ENCODE data around the gene RNF212B. TPM values are rescaled to one million over a fixed set of nuclear protein-coding genes. Genes with fewer than 3 reads are reported as not detected.
"Not testable (repeated sequence)": the region's sequence is repeated elsewhere in the genome, so short reads cannot be mapped to it uniquely, and the experiment has no call there.

Gene RNF212B
- total RNA-seq, 1 experiment from 2014 or later = not detected

DNA sequence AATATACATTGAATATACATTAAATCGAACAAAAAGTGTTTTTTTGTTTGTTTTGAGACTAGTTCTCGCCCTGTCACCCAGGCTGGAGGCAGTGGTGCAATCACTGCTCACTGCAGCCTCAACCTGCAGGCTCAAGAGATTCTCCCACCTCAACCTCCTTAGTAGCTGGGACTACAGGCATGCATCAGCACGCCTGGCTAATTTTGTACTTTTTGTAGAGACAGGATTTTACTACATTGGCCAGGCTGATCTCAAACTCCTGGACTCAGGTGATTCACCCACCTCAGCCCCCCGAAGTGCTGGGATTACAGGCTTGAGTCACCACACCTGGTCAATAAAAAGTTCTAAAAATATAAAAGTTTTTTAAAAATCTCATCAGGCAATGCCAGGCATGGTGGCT is 10.2 kb upstream of the RNF212B start:
- no peak for DNase-seq (ENCODE audit: low read depth, low spot score)

DNA sequence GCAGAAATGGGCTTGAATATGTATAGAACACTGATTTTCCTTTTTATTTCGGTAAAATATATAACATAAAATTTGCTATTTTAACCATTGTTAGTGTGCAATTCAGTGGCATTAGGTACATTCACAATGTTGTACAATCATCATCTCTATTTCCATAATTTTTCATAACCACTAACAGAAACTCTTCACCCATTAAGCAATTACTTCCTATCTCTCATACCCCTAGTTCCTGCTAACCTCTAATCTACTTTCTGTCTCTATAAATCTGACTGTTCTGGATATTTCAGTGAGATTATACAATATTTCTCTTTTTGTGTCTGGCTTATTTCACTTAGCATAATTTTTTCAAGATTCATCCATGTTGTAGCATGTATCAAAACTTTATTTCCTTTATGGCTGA is 8.9 kb upstream of the RNF212B start:
- H3K4me1 ChIP-seq (ENCODE audit: control insufficient read depth, insufficient read depth, low read length) = no peaks in the 10 kb centered on the region
- H3K36me3 ChIP-seq (ENCODE audit: control insufficient read depth, insufficient read depth, low read length) = no peaks in the 10 kb centered on the region
- ATAC-seq (no peak), DNase-seq (ENCODE audit: low read depth, low spot score) (no peak)
- intact Hi-C loops (cut with micrococcal nuclease; ENCODE audit: unreplicated experiment) = no loop called here
- H3K4me3 ChIP-seq (ENCODE audit: low read depth in 2 of 2, low read length in 2 of 2) = no peak overlapping the region
- no peaks in the 10 kb centered on the region for H3K9me3 ChIP-seq (ENCODE audit: control insufficient read depth, insufficient read depth, low read depth, low read length)
- no peak overlapping the region for H3K27ac ChIP-seq (ENCODE audit: low read length)
- in situ Hi-C loops (cut with HindIII; ENCODE audit: low pct_unique_long_range_greater_than_20kb, low sequenced_read_pairs) = no loop called here
- ChIA-PET POLR2A (no interaction called here), CTCF (no interaction called here)
- H3K27me3 ChIP-seq (ENCODE audit: control insufficient read depth, insufficient read depth, low read length) = no peaks in the 10 kb centered on the region
- BruUV-seq (replicated peaks) = no TSS peak
- TF ChIP-seq POLR2AphosphoS5 (IDR thresholded peaks at IDR 0.05; ENCODE audit: low read depth, low read length) = no peak
- TF ChIP-seq TCF7L2 (IDR thresholded peaks at IDR 0.05; ENCODE audit: low read depth, low read length) = no peak
- TF ChIP-seq SIN3A (IDR thresholded peaks at IDR 0.05; ENCODE audit: borderline replicate concordance, insufficient read depth, low read depth, low read length) = no peak
- TF ChIP-seq, protein P1, sequence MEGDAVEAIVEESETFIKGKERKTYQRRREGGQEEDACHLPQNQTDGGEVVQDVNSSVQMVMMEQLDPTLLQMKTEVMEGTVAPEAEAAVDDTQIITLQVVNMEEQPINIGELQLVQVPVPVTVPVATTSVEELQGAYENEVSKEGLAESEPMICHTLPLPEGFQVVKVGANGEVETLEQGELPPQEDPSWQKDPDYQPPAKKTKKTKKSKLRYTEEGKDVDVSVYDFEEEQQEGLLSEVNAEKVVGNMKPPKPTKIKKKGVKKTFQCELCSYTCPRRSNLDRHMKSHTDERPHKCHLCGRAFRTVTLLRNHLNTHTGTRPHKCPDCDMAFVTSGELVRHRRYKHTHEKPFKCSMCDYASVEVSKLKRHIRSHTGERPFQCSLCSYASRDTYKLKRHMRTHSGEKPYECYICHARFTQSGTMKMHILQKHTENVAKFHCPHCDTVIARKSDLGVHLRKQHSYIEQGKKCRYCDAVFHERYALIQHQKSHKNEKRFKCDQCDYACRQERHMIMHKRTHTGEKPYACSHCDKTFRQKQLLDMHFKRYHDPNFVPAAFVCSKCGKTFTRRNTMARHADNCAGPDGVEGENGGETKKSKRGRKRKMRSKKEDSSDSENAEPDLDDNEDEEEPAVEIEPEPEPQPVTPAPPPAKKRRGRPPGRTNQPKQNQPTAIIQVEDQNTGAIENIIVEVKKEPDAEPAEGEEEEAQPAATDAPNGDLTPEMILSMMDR (IDR thresholded peaks at IDR 0.05) = no peak
- TF ChIP-seq, protein P2, sequence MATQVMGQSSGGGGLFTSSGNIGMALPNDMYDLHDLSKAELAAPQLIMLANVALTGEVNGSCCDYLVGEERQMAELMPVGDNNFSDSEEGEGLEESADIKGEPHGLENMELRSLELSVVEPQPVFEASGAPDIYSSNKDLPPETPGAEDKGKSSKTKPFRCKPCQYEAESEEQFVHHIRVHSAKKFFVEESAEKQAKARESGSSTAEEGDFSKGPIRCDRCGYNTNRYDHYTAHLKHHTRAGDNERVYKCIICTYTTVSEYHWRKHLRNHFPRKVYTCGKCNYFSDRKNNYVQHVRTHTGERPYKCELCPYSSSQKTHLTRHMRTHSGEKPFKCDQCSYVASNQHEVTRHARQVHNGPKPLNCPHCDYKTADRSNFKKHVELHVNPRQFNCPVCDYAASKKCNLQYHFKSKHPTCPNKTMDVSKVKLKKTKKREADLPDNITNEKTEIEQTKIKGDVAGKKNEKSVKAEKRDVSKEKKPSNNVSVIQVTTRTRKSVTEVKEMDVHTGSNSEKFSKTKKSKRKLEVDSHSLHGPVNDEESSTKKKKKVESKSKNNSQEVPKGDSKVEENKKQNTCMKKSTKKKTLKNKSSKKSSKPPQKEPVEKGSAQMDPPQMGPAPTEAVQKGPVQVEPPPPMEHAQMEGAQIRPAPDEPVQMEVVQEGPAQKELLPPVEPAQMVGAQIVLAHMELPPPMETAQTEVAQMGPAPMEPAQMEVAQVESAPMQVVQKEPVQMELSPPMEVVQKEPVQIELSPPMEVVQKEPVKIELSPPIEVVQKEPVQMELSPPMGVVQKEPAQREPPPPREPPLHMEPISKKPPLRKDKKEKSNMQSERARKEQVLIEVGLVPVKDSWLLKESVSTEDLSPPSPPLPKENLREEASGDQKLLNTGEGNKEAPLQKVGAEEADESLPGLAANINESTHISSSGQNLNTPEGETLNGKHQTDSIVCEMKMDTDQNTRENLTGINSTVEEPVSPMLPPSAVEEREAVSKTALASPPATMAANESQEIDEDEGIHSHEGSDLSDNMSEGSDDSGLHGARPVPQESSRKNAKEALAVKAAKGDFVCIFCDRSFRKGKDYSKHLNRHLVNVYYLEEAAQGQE (IDR thresholded peaks at IDR 0.05; ENCODE audit: insufficient read depth in 1 of 2, low read depth in 2 of 2, low read length in 1 of 2) = no peak

More for the DNA sequence above, 10.2 kb upstream of the RNF212B start:
- in situ Hi-C loops (cut with HindIII; ENCODE audit: low pct_unique_long_range_greater_than_20kb, low sequenced_read_pairs) = no loop called here
- intact Hi-C loops (cut with micrococcal nuclease; ENCODE audit: unreplicated experiment) = no loop called here
- Histone ChIP-seq H3K4me1 (ENCODE audit: control insufficient read depth, insufficient read depth, low read length) (no peaks in the 10 kb centered on the region), H3K27ac (ENCODE audit: low read length) (no peak overlapping the region), H3K9me3 (ENCODE audit: control insufficient read depth, insufficient read depth, low read depth, low read length) (no peaks in the 10 kb centered on the region), H3K36me3 (ENCODE audit: control insufficient read depth, insufficient read depth, low read length) (no peaks in the 10 kb centered on the region), H3K4me3 (ENCODE audit: low read depth in 2 of 2, low read length in 2 of 2) (no peak overlapping the region), H3K27me3 (ENCODE audit: control insufficient read depth, insufficient read depth, low read length) (no peaks in the 10 kb centered on the region)
- no TSS peak for BruUV-seq (replicated peaks)
- CTCF ChIA-PET = interaction anchor here (0.6 kb wide), 1 partner anchor 1099 kb away, joined by 3 read pairs; no protein-coding TSS in a partner anchor
- ATAC-seq = no peak
- POLR2A ChIA-PET = interaction anchor here (0.7 kb wide), 1 partner anchor 133 kb away, joined by 13 read pairs; the partner anchor contains the start of gene ACIN1
- TF ChIP-seq, protein P1 (IDR thresholded peaks at IDR 0.05) = no peak
- TF ChIP-seq, protein P2 (IDR thresholded peaks at IDR 0.05; ENCODE audit: insufficient read depth in 1 of 2, low read depth in 2 of 2, low read length in 1 of 2) = no peak
- TF ChIP-seq TCF7L2 (IDR thresholded peaks at IDR 0.05; ENCODE audit: low read depth, low read length) = no peak
- no peak for TF ChIP-seq SIN3A (IDR thresholded peaks at IDR 0.05; ENCODE audit: borderline replicate concordance, insufficient read depth, low read depth, low read length)
- no peak for TF ChIP-seq POLR2AphosphoS5 (IDR thresholded peaks at IDR 0.05; ENCODE audit: low read depth, low read length)

DNA sequence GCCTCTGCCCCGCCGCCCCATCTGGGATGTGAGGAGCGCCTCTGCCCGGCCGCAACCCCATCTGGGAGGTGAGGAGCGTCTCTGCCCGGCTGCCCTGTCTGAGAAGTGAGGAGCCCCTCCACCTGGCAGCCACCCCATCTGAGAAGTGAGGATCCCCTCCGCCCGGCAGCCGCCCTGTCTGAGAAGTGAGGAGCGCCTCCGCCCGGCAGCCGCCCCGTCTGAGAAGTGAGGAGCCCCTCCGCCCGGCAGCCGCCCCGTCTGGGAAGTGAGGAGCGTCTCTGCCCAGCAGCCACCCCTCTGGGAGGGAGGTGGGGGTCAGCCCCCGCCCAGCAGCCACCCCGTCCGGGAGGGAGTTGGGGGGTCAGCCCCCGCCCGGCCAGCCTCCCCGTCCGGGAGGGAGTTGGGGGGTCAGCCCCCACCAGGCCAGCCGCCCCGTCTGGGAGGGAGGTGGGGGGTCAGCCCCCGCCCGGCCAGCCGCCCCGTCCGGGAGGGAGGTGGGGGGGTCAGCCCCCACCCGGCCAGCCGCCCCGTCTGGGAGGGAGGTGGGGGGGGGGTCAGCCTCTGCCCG is 5.4 kb upstream of the RNF212B start:
- CTCF ChIA-PET; H3K27me3 ChIP-seq (ENCODE audit: control insufficient read depth, insufficient read depth, low read length); H3K27ac ChIP-seq (ENCODE audit: low read length): not testable (repeated sequence)

More for the DNA sequence above, 5.4 kb upstream of the RNF212B start:
- H3K4me1 ChIP-seq (ENCODE audit: control insufficient read depth, insufficient read depth, low read length); BruUV-seq (replicated peaks); POLR2A ChIA-PET; H3K9me3 ChIP-seq (ENCODE audit: control insufficient read depth, insufficient read depth, low read depth, low read length); intact Hi-C loops (cut with micrococcal nuclease; ENCODE audit: unreplicated experiment); in situ Hi-C loops (cut with HindIII; ENCODE audit: low pct_unique_long_range_greater_than_20kb, low sequenced_read_pairs); DNase-seq (ENCODE audit: low read depth, low spot score); H3K36me3 ChIP-seq (ENCODE audit: control insufficient read depth, insufficient read depth, low read length); ATAC-seq; H3K4me3 ChIP-seq (ENCODE audit: low read depth in 2 of 2, low read length in 2 of 2): not testable (repeated sequence)

Measured in Panc1 (cell line).